AML-193 (cell line): ENCODE data around the gene RFPL1.
"Not testable (repeated sequence)": the region's sequence is repeated elsewhere in the genome, so short reads cannot be mapped to it uniquely, and the experiment has no call there.

ENCODE experiments used
- DNase-seq, 2 experiments: peaks; one replicate each; lab custom pipeline; 2025; lab: John Stamatoyannopoulos, UW

RFPL1 gene

GRCh38 chr22:29478326-29479276 is 40.2 kb downstream of the RFPL1 start:
- DNase-seq: peak in 1 of 2 experiments; percentile 3

GRCh38 chr22:29479417-29480261 is 41.3 kb downstream of the RFPL1 start, which contains the start of gene NEFH:
NEFH (plus strand) TSS chr22:29480218; CDS start chr22:29480263, 45 bp downstream.
- DNase-seq: no peak

GRCh38 chr22:29480262-29480511 is 41.8 kb downstream of the RFPL1 start:
- no peak for DNase-seq

- DNase-seq: no peak
These were observed 42.3 kb downstream of the RFPL1 start for GRCh38 chr22:29480512-29481264.

GRCh38 chr22:29481265-29482000 is 43.0 kb downstream of the RFPL1 start:
- DNase-seq: no peak

- DNase-seq: no peak
These were observed 43.9 kb downstream of the RFPL1 start for GRCh38 chr22:29482253-29482652.

- DNase-seq: no peak
These were observed 44.3 kb downstream of the RFPL1 start for GRCh38 chr22:29482726-29483125.

GRCh38 chr22:29483254-29483653 is 44.9 kb downstream of the RFPL1 start:
- no peak for DNase-seq

GRCh38 chr22:29484642-29485041 is 46.3 kb downstream of the RFPL1 start:
- DNase-seq: no peak

GRCh38 chr22:29485448-29485847 is 47.1 kb downstream of the RFPL1 start:
- no peak for DNase-seq

GRCh38 chr22:29487426-29487986 is 49.1 kb downstream of the RFPL1 start:
- no peak for DNase-seq

- DNase-seq: not testable (repeated sequence)
These were observed 50.9 kb downstream of the RFPL1 start for GRCh38 chr22:29489127-29489780.

GRCh38 chr22:29491012-29491411 is 52.6 kb downstream of the RFPL1 start:
- no peak for DNase-seq
